HG02840 (cell line): ENCODE results near the gene TIFAB.
A peak's percentile ranks its signal among the peaks of the same experiment; 100 is the strongest.

Experiments used
- ATAC-seq: cut with Tn5 transposase; IDR thresholded peaks from one replicate; pipeline ENCODE4 v1.9.1; 2021; ENCODE audit warnings: mild to moderate bottlenecking, moderate library complexity, moderate number of reproducible peaks; ENCODE audit not compliant: unreplicated experiment, low FRiP score

The TIFAB gene

GRCh38 chr5:135482381-135482933, 30.3 kb upstream of the TIFAB start:
- ATAC-seq, result no peak

- no peak for ATAC-seq
Observed at GRCh38 chr5:135481909-135482311, 29.8 kb upstream of the TIFAB start.

GRCh38 chr5:135481387-135481786, 29.2 kb upstream of the TIFAB start:
- ATAC-seq, result no peak

GRCh38 chr5:135480511-135480910, 28.4 kb upstream of the TIFAB start:
- no peak for ATAC-seq

GRCh38 chr5:135478938-135479337, 26.8 kb upstream of the TIFAB start:
- ATAC-seq, result no peak

GRCh38 chr5:135477613-135478066, 25.5 kb upstream of the TIFAB start:
- no peak for ATAC-seq

- ATAC-seq, result no peak
Observed at GRCh38 chr5:135476615-135477581, 24.7 kb upstream of the TIFAB start.

GRCh38 chr5:135473956-135474670, 22.0 kb upstream of the TIFAB start:
- ATAC-seq, result no peak

GRCh38 chr5:135472141-135472540, 20.0 kb upstream of the TIFAB start:
- no peak for ATAC-seq

- ATAC-seq, result no peak
Observed at GRCh38 chr5:135471726-135472125, 19.6 kb upstream of the TIFAB start.

- no peak for ATAC-seq
Observed at GRCh38 chr5:135469911-135470310, 17.8 kb upstream of the TIFAB start.

GRCh38 chr5:135468541-135468940, 16.4 kb upstream of the TIFAB start:
- no peak for ATAC-seq

GRCh38 chr5:135467871-135468485, 15.8 kb upstream of the TIFAB start:
- ATAC-seq, result no peak

- no peak for ATAC-seq
Observed at GRCh38 chr5:135467051-135467625, 15.0 kb upstream of the TIFAB start.

GRCh38 chr5:135466178-135467050, 14.3 kb upstream of the TIFAB start:
- ATAC-seq, result peak; percentile 70

- no peak for ATAC-seq
Observed at GRCh38 chr5:135465391-135466122, 13.4 kb upstream of the TIFAB start.

- no peak for ATAC-seq
Observed at GRCh38 chr5:135462304-135462703, 10.2 kb upstream of the TIFAB start.

GRCh38 chr5:135461481-135462151, 9.5 kb upstream of the TIFAB start:
- no peak for ATAC-seq
